HG02678 (cell line): ENCODE measurements around the gene FBXO8.
A peak's percentile ranks its signal among the peaks of the same experiment; 100 is the strongest.
"Not testable (repeated sequence)": the region's sequence is repeated elsewhere in the genome, so short reads cannot be mapped to it uniquely, and the experiment has no call there.

Experiments
- ATAC-seq: cut with Tn5 transposase; IDR thresholded peaks from one replicate; pipeline ENCODE4 v1.9.1; 2021; ENCODE audit warnings: mild to moderate bottlenecking, moderate library complexity; ENCODE audit not compliant: unreplicated experiment

FBXO8 gene, protein sequence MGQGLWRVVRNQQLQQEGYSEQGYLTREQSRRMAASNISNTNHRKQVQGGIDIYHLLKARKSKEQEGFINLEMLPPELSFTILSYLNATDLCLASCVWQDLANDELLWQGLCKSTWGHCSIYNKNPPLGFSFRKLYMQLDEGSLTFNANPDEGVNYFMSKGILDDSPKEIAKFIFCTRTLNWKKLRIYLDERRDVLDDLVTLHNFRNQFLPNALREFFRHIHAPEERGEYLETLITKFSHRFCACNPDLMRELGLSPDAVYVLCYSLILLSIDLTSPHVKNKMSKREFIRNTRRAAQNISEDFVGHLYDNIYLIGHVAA

DNA sequence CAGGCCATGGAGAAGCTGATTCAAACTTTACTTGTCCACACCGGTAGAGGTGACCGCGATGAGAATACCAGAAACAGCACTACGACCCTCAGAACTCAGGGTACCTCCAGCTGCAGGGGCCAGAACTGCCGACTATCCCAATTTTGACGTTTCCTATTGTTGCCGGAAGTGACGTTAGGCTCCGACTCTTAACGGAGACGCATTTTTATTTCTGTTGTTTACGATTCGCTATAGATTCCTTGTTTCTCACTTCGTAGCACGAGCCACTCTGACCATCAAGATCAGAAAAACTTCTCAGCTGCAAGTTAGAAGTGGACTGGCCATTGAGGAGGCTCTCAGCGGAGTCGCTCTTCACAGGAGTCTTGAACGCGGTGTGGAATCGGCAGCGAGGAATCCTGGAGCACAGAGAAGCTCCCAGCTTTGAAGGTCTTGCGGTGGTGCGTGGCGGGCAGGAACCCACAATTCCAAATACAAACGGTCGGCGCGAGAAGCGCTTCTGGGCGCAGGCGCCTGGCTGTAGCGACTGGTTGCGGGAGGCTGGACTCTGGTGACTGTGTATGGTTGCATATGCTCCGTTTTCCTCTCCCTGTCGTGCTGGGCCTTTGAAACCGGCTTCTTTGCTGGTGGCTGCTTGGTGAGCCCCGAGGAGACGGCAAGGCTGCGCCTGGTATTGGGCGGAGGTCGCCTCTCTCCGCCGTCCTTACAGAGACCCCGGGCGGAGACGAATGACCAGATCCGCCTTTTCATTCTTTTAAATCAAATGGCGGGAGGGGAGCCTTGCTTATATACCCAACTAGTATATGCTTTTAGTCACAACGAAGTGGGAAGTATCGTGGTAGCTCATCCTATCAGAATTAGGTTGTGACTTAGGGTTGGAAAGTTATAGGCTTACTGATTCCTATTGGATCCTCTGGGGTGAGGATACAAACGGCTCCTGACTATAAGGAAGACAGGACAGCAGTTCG is at the start of gene FBXO8, which contains the start of gene CEP44:
Gene FBXO8 (minus strand): TSS at position 161 of the 965 bp plus-strand sequence. CDS start 20,575 bp downstream, outside the sequence.
Gene CEP44 (plus strand): TSS at position 405 of the 965 bp plus-strand sequence. CDS start 15,211 bp downstream, outside the sequence.
- peak; percentile 65 for ATAC-seq

DNA sequence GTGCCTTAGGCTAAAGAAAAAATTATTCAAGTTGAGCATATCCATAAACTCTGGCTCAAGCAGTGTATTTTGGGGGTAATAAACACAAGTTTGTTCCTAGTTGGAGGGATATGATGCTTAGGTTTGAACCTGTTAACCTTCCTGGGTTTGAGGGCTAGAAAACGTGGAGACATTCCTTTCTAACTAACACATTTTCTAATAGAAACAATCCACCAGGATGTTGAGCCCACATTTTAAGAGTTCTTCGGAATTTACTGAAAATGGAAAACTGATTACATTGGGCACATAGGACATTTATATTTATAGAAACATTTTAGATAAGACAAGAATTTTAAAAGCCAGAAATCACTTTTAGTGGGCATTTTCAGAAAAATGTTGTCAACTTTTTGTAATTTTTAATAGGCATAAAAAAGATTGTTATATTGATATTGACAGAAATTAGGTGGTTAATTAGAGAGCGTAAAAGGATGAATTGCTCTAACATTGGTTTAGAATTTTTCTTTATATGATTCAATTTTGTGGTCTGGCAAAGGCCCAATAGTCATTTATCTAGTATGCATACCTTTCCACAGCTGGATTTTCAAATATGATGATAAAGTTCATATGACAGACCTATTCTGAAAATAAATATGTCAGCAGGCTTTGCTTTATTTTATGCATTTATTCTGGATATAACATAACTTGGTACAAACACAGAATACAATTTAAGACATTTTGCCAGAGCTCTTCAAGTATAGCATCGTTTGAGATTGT is 49.5 kb upstream of the FBXO8 start:
- ATAC-seq, result no peak

DNA sequence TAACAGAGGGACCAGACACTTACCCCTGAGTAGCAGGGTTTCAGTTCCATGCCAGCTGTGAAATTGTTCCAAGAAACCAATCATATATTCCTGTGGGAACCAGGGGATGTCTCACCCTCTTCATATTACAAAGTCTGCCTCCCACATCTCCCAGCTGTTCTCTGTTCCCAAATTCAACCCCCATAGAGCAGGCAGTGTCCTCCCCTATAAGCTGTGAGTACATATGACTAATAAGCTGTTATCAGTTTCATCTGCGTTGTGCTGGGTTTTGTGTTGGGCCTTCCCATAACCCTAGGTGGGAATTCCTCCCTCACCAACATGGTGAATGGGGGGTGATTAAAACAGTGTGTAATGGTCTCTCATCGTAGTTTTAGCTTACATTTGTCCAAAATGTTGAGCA is 41.3 kb upstream of the FBXO8 start:
- no peak for ATAC-seq

DNA sequence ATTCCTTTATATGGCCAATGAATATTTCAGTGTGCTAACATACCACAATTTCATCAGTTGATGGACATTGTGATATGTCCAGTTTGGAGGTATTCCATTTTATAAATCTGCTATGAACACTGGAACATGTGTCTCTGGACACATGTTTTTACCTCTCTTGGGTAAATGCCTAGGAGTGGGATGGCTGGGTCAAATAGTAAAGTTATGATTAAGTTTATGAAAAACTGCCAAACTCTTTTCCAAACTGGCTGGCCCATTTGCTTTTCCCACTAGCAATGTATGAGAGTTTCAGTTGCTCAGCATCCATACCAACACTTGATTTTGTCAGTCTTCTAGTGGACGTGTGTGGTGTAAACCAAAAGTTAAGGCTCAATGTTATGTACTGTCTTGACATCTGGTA is 40.8 kb upstream of the FBXO8 start:
- no peak for ATAC-seq

DNA sequence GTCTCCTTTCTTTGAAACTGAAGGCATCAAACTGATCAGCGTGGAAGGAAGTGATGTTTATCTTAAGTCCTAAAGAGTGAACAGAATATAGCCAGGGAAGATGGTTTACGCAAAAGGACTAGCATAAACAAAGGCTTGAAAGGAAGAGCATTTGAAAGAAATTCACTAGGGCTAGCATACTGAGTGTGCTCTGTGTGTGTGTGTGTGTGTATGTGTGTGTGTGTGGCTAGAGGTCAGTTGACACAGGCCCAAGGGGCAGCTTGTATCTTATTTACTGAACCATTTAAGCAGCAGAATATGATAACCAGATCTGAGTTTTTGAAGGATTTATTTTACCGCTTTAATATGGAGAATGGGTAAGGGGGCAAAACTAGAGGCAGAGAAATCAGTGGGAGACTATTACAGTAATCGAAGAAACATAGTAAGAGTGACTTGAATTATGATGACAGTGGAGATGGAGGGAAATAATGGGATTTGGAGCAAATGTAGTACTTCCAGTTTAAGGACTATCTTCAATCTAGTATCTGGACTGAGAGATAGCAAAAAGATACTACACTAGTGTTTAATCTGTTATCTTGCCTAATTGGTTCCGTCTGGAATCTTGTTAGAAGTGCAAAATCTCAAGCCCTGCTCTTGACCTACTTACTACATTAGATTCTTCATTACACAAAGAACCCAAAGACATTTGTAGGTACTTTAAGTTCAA is 37.2 kb upstream of the FBXO8 start:
- no peak for ATAC-seq

DNA sequence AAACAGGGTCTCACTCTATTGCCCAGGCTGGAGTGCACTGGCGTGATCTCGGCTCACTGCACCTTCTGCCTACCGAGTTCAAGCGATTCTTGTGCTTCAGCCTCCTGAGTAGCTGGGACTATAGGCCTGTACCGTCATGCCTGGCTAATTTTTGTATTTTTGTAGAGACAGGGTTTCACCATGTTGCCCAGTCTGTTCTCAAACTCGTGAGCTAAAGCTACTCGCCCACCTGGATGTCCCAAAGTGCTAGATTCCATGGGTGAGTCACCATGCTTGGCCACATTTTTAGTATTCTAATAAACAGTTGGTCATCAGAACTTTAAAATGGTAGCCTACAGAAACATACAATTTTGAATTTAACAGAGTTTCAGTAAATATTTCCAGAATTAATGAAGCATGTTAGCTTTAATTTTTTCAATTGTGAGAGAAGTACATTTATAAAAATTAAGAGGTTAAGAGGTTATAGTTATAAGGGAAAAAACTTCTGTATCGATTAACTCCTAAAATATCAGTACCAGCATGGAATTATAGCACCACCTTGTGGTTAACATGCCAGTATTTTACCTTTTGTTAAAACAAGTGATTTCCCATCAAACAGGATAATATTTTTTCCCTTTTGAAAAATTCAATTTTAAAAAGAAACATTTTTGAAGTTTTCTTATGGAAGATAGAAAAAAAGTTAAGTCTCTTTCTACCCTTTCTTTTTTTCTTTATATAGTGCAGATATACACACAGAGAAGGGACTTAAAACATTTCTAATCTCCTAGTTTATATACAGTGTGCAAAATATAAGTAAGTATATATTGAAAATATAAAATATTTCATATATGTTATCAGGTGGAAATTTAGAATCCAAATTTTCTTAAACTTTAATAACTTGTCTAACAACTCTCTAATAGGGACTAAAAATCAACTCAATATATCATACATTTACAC is 35.6 kb upstream of the FBXO8 start:
- ATAC-seq, result peak; percentile 58

DNA sequence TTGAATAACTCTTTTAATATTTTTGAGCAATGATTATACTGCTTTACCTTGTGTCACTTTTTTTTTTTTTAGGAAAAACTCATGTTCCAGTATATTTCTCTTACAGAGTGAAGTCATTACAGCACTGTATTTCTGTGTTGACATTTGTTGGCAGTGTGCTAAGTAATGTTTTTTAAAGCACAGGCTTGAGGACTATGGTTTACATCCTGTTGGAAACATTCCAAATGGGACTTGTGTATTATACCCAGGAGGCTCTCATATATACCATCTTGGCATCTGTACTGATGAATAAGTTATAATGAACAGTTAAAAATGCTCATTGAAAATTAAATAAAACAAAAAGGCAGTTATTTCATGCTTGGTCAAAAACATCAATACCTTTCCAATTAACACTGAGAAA is 34.1 kb upstream of the FBXO8 start:
- no peak for ATAC-seq

DNA sequence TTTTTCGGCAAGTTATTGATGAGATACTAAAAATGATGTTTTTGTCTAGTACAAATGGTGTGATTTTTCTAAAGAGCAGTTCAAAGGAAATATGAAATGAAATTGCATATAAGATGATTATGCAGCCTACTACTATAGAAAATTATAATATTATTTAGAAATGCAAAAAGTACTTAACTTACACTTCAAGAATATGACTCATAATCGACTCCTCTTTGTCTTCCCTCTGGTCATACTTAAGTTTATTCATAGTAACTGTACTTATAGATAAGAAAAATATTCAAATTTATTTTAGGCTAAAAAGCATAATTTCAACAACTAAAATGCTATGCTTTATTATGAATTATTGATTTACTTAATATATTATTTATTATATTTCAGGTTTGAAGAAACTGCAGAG is 33.5 kb upstream of the FBXO8 start:
- no peak for ATAC-seq

DNA sequence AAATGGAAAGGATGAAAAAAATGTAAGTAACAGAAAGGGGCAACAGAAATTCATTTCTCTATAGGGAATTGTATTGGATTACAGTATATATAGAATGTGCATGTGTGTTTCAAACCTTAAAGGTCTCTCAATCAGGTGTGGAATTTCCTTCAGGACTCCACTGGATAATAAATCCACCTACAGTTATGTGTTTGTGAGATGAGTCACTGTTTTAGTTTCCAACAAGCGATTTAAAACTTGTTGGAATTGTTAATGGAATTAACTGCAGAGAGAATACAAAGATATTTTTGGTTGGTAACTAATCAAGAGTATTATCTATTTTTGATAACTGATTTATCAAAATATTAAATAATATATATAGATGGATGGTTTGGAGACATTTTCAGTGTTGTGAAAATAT is 33.1 kb upstream of the FBXO8 start:
- no peak for ATAC-seq

DNA sequence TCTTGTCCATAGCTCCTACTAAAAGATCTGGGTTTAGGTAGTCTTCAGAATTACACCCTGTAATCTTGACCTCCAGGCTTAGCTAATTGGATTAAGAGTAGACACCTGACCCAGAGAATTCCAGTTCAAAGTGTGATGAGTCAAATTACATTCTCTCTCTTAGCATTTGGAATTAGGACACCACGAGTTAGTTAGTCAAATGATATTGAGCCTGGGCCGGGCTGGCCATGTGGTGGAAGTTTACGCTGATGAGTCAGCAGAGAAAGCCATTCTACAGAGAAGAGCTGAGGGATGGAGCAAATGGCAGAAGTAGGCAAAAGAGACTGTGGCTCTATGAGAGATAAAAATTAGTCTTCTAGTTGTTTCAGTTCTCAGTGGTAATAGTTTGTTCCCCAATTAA is 31.3 kb upstream of the FBXO8 start:
- no peak for ATAC-seq

DNA sequence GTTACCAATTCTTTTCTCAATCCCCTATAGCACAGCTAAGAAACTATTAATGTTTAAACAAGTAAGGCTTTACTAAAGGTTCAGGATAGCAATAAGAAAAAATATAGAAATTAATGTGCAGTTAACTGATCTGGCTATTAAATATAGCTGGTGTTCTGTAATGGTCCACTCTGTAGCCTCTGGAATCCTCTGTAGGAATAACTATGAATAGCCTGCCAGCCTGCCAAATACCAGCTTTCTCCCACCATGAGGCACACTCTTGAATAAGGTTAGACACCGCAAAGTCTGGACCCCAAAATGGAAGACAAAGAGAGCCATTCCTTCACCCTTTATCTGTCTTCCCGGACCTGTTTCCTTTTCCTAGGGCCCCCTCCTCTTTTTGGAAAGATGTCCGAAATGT is 30.8 kb upstream of the FBXO8 start:
- no peak for ATAC-seq

DNA sequence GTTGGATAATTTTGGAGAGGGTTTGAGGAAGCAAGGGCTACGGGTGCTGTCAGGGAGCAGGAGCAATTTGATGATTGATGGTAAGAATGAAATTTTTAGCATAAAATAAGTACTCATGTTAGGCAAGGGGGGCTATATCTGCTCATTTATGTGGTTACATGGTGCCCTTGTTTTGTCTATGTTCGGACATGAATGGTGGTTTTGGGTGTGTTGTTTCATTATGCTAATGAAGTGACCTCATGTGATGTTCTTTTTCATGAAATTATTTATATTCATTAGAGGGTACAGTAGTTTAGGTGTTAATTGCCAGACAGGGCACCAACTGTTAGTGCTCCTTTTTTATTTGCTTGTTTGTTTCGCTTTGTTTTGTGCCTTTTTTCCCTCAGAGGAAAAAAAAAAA is 29.5 kb upstream of the FBXO8 start:
- ATAC-seq, result no peak

DNA sequence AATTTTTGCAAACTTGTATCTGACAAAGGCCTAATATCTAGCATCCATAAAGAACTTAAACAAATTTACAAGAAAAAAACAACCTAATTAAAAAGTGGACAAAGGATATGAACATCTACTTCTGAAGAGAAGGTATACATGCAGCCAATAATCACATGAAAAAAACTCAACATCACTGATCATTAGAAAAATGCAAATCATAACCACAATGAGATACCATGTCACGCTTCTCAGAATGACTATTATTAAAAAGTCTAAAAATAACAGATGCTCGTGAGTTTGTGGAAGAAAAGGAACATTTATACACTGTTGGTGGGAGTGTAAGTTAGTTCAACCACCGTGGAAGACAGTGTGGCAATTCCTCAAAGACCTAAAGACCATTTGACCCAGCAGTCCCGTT is 24.2 kb upstream of the FBXO8 start:
- ATAC-seq, result no peak

DNA sequence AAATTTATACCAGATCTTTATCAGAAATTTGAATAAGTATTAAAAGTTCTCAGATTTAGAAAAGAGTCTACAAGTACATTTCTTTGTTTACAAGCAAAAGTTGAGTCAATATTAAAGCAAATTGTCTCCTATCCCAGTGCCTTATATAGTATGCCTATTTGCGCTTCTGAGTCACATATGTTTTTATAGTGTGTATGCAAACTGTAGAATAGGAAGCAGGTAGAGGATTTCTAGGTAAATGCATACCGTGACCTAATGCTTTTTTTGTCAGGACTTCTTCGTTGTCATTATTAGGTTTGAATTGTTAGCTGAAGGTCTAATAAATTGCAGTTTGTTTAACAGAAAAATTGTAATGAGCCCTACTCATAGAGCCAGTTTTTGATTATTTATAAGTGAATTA is 22.5 kb upstream of the FBXO8 start:
- no peak for ATAC-seq

DNA sequence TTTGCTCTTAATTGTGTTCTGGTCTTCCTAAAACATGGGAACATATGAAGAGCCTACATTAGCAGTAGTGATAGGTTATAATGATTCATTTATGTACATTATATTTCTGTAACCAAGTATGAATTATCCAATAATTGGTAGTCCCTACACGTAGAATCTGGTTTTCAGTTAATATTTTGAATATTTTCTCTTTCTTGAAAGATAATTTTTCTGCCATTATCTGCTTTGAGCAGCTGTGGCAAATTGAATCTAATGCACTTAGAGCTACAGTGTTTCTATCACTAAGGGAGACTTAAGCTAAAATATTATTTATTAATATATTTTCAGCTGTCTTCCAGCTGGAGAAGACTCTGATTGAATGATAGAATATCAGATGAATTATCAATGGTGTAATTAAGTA is 21.2 kb upstream of the FBXO8 start:
- no peak for ATAC-seq

DNA sequence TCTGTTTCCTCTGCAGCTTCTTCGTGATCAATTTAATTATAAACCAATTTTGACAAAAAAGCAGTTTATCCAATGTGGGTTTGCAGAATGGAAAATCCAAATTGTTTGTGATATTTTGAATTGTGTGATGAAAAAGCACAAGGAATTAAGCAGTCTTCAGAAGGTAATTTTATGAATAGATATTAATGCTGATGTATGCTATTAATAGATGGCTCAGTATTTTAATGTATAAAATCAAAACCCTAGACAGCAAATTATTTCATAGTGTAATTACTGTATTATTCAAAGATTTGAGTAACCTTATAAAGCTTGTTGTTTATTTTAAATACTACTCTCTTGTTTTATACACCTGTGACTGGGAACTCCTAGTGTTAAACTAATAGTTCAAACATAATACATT is 20.2 kb upstream of the FBXO8 start:
- no peak for ATAC-seq

DNA sequence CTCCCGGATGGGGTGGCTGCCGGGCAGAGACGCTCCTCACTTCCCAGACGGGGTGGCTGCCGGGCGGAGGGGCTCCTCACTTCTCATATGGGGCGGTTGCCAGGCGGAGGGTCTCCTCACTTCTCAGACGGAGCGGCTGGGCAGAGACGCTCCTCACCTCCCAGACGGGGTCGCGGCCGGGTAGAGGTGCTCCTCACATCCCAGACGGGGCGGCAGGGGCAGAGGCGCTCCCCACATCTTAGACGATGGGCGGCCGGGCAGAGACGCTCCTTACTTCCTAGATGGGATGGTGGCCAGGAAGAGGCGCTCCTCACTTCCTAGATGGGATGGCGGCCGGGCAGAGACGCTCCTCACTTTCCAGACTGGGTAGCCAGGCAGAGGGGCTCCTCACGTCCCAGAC is 11.7 kb upstream of the FBXO8 start:
- ATAC-seq, result not testable (repeated sequence)

DNA sequence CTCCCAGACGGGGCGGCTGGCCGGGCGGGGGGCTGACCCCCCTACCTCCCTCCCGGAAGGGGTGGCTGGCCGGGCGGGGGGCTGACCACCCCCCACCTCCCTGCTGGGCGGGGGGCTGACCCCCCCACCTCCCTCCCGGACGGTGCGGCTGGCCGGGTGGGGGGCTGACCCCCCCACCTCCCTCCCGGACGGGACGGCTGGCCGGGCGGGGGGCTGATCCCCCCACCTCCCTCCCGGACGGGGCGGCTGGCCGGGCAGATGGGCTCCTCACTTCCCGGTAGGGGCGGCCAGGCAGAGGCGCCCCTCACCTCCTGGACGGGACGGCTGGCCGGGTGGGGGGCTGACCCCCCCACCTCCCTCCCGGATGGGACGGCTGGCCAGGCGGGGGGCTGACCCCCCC is 11.2 kb upstream of the FBXO8 start:
- ATAC-seq, result not testable (repeated sequence)

DNA sequence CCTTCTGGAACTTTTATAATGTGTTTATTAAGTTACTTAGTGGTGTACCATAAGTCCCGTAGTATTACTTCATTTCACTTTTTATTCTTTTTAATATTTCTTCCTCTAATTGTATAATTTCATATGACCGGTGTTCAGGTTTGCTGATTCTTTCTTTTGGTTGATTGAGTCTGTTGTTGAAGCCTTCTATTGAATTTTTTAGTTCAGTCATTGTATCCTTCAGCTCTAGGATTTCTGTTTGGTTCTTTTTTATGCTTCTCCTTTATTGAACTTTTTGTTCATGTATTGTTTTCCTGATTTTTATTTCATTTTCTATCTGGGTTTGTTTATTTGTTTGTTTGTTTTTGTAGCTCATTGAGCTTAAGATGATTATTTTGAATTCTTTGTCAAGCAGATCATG is 9.0 kb upstream of the FBXO8 start:
- ATAC-seq, result no peak

DNA sequence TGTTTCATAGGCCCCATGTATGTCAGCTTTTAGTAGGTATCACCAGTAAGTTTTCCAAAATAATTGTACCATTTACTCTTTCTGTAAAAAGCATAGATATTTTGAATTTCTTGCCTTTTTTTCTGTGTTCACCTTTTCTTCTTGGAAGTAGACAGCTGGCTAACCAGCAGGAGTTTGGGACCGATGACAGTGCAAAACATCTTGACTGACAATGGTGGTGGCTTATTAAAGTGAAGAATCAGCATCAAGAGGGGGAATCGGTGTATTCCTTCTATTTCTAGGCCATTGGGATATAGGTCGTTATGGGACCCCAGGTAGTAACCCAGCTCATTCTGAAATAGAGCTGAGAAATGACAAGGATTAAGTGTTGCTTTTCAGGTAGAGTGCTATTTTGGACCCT is 3.4 kb upstream of the FBXO8 start:
- ATAC-seq, result no peak
